ENCODE data around the gene HRK. TPM values are rescaled to one million over a fixed set of nuclear protein-coding genes. Genes with fewer than 3 reads are reported as not detected.

The HRK gene
- total RNA-seq, 2 donors from 2014 or later: 0.19 to 0.52 TPM

DNA sequence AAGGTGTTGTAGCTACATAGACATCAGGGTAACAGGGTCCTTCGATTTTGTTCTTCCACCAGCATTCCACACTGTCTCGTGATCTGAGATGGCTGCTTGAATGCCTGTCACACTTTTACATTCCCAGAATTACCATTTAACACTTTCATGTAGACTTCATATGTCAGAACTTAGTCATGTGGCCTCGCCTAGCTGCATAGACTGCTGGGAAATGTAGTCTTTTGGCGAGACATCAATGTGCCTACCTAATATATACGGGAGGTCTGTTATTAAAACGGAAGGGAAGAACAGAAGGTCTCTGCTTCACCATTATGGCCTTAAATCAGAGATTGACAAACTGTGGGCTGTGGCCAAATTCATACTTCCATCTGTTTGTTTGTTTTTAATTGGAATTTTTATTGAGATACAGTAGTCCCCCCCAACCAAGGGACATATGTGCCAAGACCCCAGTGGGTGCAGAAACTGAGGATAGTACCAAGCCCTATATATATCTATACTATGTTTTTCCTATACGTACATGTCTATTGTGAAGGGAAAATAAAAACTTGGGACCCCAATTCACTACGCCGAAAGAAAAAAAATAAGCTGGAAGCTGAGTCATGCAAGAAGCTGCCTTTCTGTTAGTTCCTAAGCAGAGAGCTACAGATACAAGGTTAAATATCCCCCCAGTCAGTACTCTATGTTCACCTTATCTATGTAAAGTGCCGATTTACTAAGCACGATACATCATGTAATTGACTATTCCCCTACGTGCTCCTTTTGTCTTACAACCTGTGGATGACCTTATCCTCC lies 11.3 kb upstream of the HRK start:
- no peaks in the 10 kb centered on the region for H3K36me3 ChIP-seq
- H3K27ac ChIP-seq: no peak overlapping the region
- DNase-seq: no peak
- H3K27me3 ChIP-seq: no peaks in the 10 kb centered on the region
- H3K9ac ChIP-seq (ENCODE audit: low read depth in 2 of 2, low read length in 2 of 2): no peak overlapping the region
- no peaks in the 10 kb centered on the region for H3K4me1 ChIP-seq
- intact Hi-C loops (cut with DNase I): no loop called here
- no peak overlapping the region for H3K4me3 ChIP-seq
- TF ChIP-seq, protein P1, sequence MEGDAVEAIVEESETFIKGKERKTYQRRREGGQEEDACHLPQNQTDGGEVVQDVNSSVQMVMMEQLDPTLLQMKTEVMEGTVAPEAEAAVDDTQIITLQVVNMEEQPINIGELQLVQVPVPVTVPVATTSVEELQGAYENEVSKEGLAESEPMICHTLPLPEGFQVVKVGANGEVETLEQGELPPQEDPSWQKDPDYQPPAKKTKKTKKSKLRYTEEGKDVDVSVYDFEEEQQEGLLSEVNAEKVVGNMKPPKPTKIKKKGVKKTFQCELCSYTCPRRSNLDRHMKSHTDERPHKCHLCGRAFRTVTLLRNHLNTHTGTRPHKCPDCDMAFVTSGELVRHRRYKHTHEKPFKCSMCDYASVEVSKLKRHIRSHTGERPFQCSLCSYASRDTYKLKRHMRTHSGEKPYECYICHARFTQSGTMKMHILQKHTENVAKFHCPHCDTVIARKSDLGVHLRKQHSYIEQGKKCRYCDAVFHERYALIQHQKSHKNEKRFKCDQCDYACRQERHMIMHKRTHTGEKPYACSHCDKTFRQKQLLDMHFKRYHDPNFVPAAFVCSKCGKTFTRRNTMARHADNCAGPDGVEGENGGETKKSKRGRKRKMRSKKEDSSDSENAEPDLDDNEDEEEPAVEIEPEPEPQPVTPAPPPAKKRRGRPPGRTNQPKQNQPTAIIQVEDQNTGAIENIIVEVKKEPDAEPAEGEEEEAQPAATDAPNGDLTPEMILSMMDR (IDR thresholded peaks at IDR 0.05): no peak
- no peaks in the 10 kb centered on the region for H3K9me3 ChIP-seq

DNA sequence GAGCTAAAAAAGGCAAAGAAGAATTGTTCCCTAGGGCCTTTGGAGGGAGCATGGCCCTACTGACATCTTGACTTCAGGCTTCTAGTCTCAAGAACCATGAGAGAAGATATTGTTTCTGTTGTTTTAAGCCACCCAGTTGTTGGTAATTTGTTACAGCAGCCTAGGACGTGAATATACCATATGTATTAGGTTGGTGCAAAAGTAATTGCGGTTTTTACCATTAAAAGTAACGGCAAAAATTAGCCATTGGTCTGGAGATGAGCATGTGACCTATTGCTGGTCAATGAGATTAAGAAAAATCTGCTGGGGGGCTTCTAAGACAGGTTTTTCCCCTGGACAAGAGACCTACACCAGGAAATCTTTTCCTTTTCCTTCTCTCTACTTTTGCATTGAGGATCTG lies 9.8 kb upstream of the HRK start:
- Histone ChIP-seq H3K36me3 (no peaks in the 10 kb centered on the region), H3K9me3 (no peaks in the 10 kb centered on the region), H3K27ac (no peak overlapping the region), H3K4me1 (no peaks in the 10 kb centered on the region), H3K4me3 (no peak overlapping the region), H3K27me3 (no peaks in the 10 kb centered on the region), H3K9ac (ENCODE audit: low read depth in 2 of 2, low read length in 2 of 2) (no peak overlapping the region)
- intact Hi-C loops (cut with DNase I): no loop called here
- no peak for DNase-seq
- TF ChIP-seq, protein P1 (IDR thresholded peaks at IDR 0.05): no peak

DNA sequence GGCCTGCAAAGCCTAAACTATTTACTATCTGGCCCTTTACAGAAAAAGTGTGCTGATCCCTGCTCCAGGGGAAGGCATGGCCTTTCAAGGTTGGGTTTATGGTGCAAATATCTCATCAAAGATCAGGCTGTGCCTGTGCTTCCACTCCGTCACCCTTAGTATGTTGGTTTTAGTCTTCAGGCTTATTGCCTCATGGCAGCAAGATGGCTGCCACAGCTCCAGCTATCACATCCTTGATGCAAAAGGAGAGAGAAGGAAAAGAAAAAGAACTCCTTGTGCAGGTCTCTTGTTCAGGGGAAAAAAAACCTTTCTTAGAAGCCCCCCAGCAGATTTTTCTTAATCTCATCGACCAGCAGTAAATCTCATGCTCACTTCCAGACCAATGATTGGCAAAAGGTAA lies 9.1 kb upstream of the HRK start:
- H3K36me3 ChIP-seq: no peaks in the 10 kb centered on the region
- intact Hi-C loops (cut with DNase I): no loop called here
- H3K9me3 ChIP-seq: no peaks in the 10 kb centered on the region
- no peaks in the 10 kb centered on the region for H3K4me1 ChIP-seq
- DNase-seq: no peak
- no peaks in the 10 kb centered on the region for H3K27me3 ChIP-seq
- no peak overlapping the region for H3K9ac ChIP-seq (ENCODE audit: low read depth in 2 of 2, low read length in 2 of 2)
- TF ChIP-seq, protein P1 (IDR thresholded peaks at IDR 0.05): no peak
- H3K27ac ChIP-seq: no peak overlapping the region
- H3K4me3 ChIP-seq: no peak overlapping the region

DNA sequence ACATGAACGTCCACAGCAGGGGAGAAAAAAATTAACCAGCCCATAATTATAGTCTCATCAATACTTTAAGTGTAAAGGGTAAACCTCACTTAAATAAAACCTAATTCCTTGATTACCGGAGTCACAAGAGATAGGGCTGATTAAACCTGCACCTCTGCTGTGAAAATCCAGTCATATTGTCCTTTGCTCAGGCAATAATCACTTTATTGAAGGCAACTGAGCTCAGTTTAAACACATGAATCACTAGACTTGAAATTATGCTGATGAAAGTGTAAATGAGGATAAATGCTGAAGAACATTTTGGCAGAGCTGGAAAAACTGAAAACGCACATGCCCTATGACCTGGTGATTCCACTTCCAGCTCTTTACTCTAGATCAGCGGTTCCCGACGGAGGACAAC lies 6.7 kb upstream of the HRK start:
- Histone ChIP-seq H3K27me3 (peaks cover 8% of the 10 kb centered on the region), H3K27ac (no peak overlapping the region), H3K4me3 (no peak overlapping the region), H3K36me3 (no peaks in the 10 kb centered on the region), H3K4me1 (no peaks in the 10 kb centered on the region), H3K9me3 (no peaks in the 10 kb centered on the region), H3K9ac (ENCODE audit: low read depth in 2 of 2, low read length in 2 of 2) (no peak overlapping the region)
- intact Hi-C loops (cut with DNase I): no loop called here
- DNase-seq: no peak
- TF ChIP-seq, protein P1 (IDR thresholded peaks at IDR 0.05): no peak

DNA sequence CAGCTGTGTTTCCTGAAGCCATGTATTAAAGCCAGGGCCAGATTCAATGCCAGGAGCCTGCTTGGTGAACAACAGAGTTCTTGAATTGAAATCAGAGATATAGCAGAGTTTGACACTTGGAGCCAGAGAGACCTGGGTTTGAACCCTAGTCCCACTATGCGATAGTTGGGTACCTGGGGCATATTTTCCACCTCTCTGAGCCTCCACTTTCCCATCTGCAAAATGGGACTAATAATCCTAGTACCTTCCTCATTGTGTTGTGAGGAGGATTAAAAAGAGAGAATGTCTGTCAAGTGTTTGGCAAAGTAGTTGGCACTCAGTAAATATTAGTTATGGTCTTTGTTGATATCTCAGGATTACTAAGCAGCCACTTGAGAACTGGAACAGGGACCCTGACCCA lies 6.0 kb upstream of the HRK start:
- Histone ChIP-seq H3K4me1 (no peaks in the 10 kb centered on the region), H3K27me3 (peaks cover 14% of the 10 kb centered on the region), H3K4me3 (no peak overlapping the region), H3K9ac (ENCODE audit: low read depth in 2 of 2, low read length in 2 of 2) (no peak overlapping the region), H3K27ac (no peak overlapping the region), H3K9me3 (no peaks in the 10 kb centered on the region), H3K36me3 (no peaks in the 10 kb centered on the region)
- intact Hi-C loops (cut with DNase I): no loop called here
- TF ChIP-seq, protein P1 (IDR thresholded peaks at IDR 0.05): no peak
- no peak for DNase-seq
